IMR-90 (cell line): Measurements from ENCODE around the gene C9orf152. TPM values are rescaled to one million over a fixed set of nuclear protein-coding genes. Genes with fewer than 3 reads are reported as not detected.
A peak's percentile ranks its signal among the peaks of the same experiment; 100 is the strongest.

Experiments used
- ATAC-seq: fragments of 200-7000 bp; cut with Tn5 transposase; 2 replicates; pipeline ENCODE4 v1.9.1; 2020; ENCODE audit warnings: low read depth, mild to moderate bottlenecking, moderate library complexity
- BruUV-seq: library from RNA; stranded (reverse); fragments of 400-500 nt; replicated peaks from 2 replicates; lab custom pipeline; 2021; lab: Mats Ljungman, UMichigan
- CTCF ChIA-PET: fragments of 300-600 bp; formaldehyde crosslinking; extraction: SDS; loops from one replicate; lab custom pipeline; 2021; ENCODE audit warnings: antibody characterized with exemption; lab: Yijun Ruan, JAX
- POLR2A ChIA-PET: fragments of 300-600 bp; sonication (Branson Sonifier 250); formaldehyde crosslinking; loops from one replicate; lab custom pipeline; 2022; ENCODE audit warnings: antibody characterized with exemption; ENCODE audit not compliant: unreplicated experiment; lab: Charles Lee
- DNase-seq: peaks from one replicate; pipeline ENCODE4 v3.0.0; 2013
- H2AFZ ChIP-seq: replicated peaks from 2 replicates; pipeline ENCODE3; 2013; ENCODE audit warnings: low read length, mild to moderate bottlenecking; ENCODE audit not compliant: poor library complexity
- H2AK5ac ChIP-seq: 2 replicates; pipeline ENCODE4 v1.6.1; 2013; ENCODE audit warnings: low read depth, low read length, inconsistent platforms
- H2AK9ac ChIP-seq: replicated peaks from 2 replicates; pipeline ENCODE3; 2013; ENCODE audit warnings: mild to moderate bottlenecking, low read depth, low read length, moderate library complexity; ENCODE audit not compliant: poor library complexity
- H2BK120ac ChIP-seq: 2 replicates; pipeline ENCODE4 v1.6.1; 2013; ENCODE audit warnings: low read depth, low read length, inconsistent platforms
- H2BK15ac ChIP-seq: 3 replicates; pipeline ENCODE4 v1.6.1; 2013; ENCODE audit warnings: low read depth, low read length, inconsistent platforms
- H2BK20ac ChIP-seq: 2 replicates; pipeline ENCODE4 v1.6.1; 2013; ENCODE audit warnings: low read depth, mild to moderate bottlenecking, inconsistent platforms, low read length, moderate library complexity
- H2BK5ac ChIP-seq: 2 replicates; pipeline ENCODE4 v1.6.1; 2013; ENCODE audit warnings: mild to moderate bottlenecking, low read depth, low read length, inconsistent platforms; ENCODE audit not compliant: poor library complexity, severe bottlenecking
- H3K14ac ChIP-seq: replicated peaks from 2 replicates; pipeline ENCODE4 v1.6.1; 2013; ENCODE audit warnings: low read depth, low read length, inconsistent platforms
- H3K18ac ChIP-seq: 2 replicates; pipeline ENCODE4 v1.6.1; 2013; ENCODE audit warnings: low read depth, low read length, control low read depth
- H3K23ac ChIP-seq: 2 replicates; pipeline ENCODE4 v1.6.1; 2013; ENCODE audit warnings: low read depth, low read length, inconsistent platforms
- H3K27ac ChIP-seq: 2 replicates; pipeline ENCODE4 v1.5.1; 2013; ENCODE audit warnings: mild to moderate bottlenecking, control low read depth, low read length; ENCODE audit not compliant: insufficient read depth
- H3K27me3 ChIP-seq: 2 replicates; pipeline ENCODE4 v1.6.1; 2013; ENCODE audit warnings: low read length; ENCODE audit not compliant: control insufficient read depth, insufficient read depth
- H3K36me3 ChIP-seq: 2 replicates; pipeline ENCODE4 v1.6.1; 2013; ENCODE audit warnings: low read length, mixed read lengths; ENCODE audit not compliant: control insufficient read depth, insufficient read depth
- H3K4ac ChIP-seq: 2 replicates; pipeline ENCODE4 v1.6.1; 2013; ENCODE audit warnings: low read depth, low read length, inconsistent platforms
- H3K4me1 ChIP-seq: 2 replicates; pipeline ENCODE4 v1.6.1; 2013; ENCODE audit warnings: low read length, mixed read lengths; ENCODE audit not compliant: control insufficient read depth, insufficient read depth
- H3K4me2 ChIP-seq: 2 replicates; pipeline ENCODE4 v1.6.1; 2013; ENCODE audit warnings: low read depth, mild to moderate bottlenecking, control low read depth, low read length, moderate library complexity
- H3K4me3 ChIP-seq: 2 replicates; pipeline ENCODE4 v1.5.1; 2013; ENCODE audit warnings: low read depth, mild to moderate bottlenecking, control low read depth, low read length, moderate library complexity; ENCODE audit not compliant: insufficient read depth
- H3K56ac ChIP-seq: 2 replicates; pipeline ENCODE4 v1.6.1; 2013; ENCODE audit warnings: low read length, inconsistent platforms; ENCODE audit not compliant: insufficient read depth; ENCODE audit errors: extremely low read depth
- H3K79me1 ChIP-seq, 2 experiments: 2 replicates each; pipeline ENCODE4 v1.6.1; 2013; ENCODE audit warnings: low read length in 2 of 2, inconsistent platforms in 1 of 2, low read depth in 1 of 2
- H3K9ac ChIP-seq: 2 replicates; pipeline ENCODE4 v1.6.1; 2013; ENCODE audit warnings: low read depth, low read length, control low read depth
- H3K9me1 ChIP-seq: 2 replicates; pipeline ENCODE4 v1.6.1; 2013; ENCODE audit warnings: low read length, inconsistent platforms; ENCODE audit not compliant: insufficient read depth
- H3K9me3 ChIP-seq: 2 replicates; pipeline ENCODE4 v1.6.1; 2013; ENCODE audit warnings: low read length; ENCODE audit not compliant: control insufficient read depth, insufficient read depth
- H4K20me1 ChIP-seq: 2 replicates; pipeline ENCODE4 v1.6.1; 2013; ENCODE audit warnings: low read length, inconsistent platforms; ENCODE audit not compliant: insufficient read depth
- H4K5ac ChIP-seq: 2 replicates; pipeline ENCODE4 v1.6.1; 2013; ENCODE audit warnings: mild to moderate bottlenecking, low read depth, low read length, control low read depth
- H4K8ac ChIP-seq, 2 experiments: 2 replicates each; pipeline ENCODE4 v1.6.1; 2013; ENCODE audit warnings: low read depth in 2 of 2, low read length in 2 of 2, control low read depth in 1 of 2, inconsistent platforms in 1 of 2
- H4K91ac ChIP-seq: 2 replicates; pipeline ENCODE4 v1.6.1; 2013; ENCODE audit warnings: low read depth, low read length, inconsistent platforms; ENCODE audit not compliant: insufficient read depth
- CEBPB ChIP-seq: IDR thresholded peaks from 2 replicates; pipeline ENCODE4 v1.6.1; 2012; ENCODE audit warnings: low read depth, low read length, improper control_type of control experiment
- MAFK ChIP-seq: IDR thresholded peaks from 2 replicates; pipeline ENCODE4 v1.6.1; 2012; ENCODE audit warnings: low read depth, low read length, improper control_type of control experiment
- WGBS, 2 experiments: methylation state at CpG; one replicate each; pipeline versions ENCODE4 v1.1.5 to v1.1.7; 2013; ENCODE audit warnings: missing lambda C conversion rate in 2 of 2; ENCODE audit not compliant: insufficient read length in 1 of 2; ENCODE audit errors: extremely low coverage in 2 of 2; 5-methylcytosine and 5-hydroxymethylcytosine counted together
- dilution Hi-C: fragments of 300-500 bp; cut with HindIII; formaldehyde crosslinking; loops from one replicate; pipeline ENCODE4 v1.14.3; 2018; ENCODE audit warnings: low sequenced_read_pairs; ENCODE audit not compliant: unreplicated experiment
- in situ Hi-C: fragments of 300-500 bp; cut with MboI; formaldehyde crosslinking; loops from 3 replicates; pipeline ENCODE4 v1.14.3; 2019; ENCODE audit warnings: low sequenced_read_pairs, inconsistent platforms, mixed read lengths
- intact Hi-C: fragments of 100-400 bp; cut with micrococcal nuclease; formaldehyde crosslinking; loops from 2 replicates; pipeline ENCODE4 v1.10.0; 2022
- polyA plus RNA-seq, 3 experiments: library from polyadenylated mRNA; depleted of rRNA; stranded (reverse); fragments of >200 nt; gene quantifications; 2 replicates each; pipeline ENCODE4 v1.2.3, GENCODE V29; 2012; ENCODE audit warnings: low replicate concordance in 1 of 3
- total RNA-seq: library from RNA; depleted of rRNA; stranded (reverse); fragments of >200 nt; gene quantifications from 2 replicates; pipeline ENCODE4 v1.2.3, GENCODE V29; 2012

C9orf152 gene
- total and polyA plus RNA-seq, 2 of the 4 experiments (the other 2 are of a cell fraction): not detected

DNA sequence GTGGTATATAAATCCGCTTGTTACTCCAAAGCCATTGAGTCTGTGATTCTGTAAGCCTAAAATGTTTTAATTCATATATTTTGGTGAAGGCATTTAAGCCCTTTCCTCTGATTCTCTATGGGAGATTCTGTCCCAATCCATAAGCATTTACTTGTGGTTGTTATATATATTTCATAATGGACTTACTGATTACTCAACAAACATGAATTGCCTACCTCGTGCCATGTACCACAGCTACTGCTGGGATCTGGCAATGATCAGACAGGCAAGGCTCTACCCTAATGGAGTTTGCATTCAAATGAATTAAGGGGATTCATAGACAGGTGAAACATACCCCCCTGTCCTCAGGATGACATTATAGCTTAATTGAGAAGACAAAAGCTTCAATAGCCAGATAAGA, 54.5 kb downstream of the C9orf152 start:
- in situ Hi-C loops (loop anchor here (5.0 to 25.0 kb wide), 2 partner anchors 251 to 566 kb away; no protein-coding TSS in a partner anchor), dilution Hi-C loops (loop anchor here (25.0 kb wide), 1 partner anchor 91 kb away; no protein-coding TSS in a partner anchor)
- no peaks in the 10 kb centered on the region for H3K9me3 ChIP-seq

More for the DNA sequence above, 54.5 kb downstream of the C9orf152 start:
- H4K5ac ChIP-seq: no peak overlapping the region
- no peak overlapping the region for H3K18ac ChIP-seq
- no peak overlapping the region for H3K14ac ChIP-seq
- H3K4me1 ChIP-seq: peaks cover 30% of the 10 kb centered on the region
- H2BK15ac ChIP-seq: no peak overlapping the region
- WGBS, 2 experiments: no CpG with 5 or more reads among the region's 2 CpGs
- TF ChIP-seq CEBPB (0 out of 2 replicates have a peak, but pooled peaks have one; percentile 28), MAFK (no peak)
- peaks cover 29 to 93% of the 10 kb centered on the region in 2 experiments for H3K79me1 ChIP-seq
- H3K4me3 ChIP-seq: no peak overlapping the region
- H2AK9ac ChIP-seq: no peak overlapping the region
- H3K9me1 ChIP-seq: peaks cover 35% of the 10 kb centered on the region
- H4K8ac ChIP-seq: peak overlapping the region in 1 of 2 experiments; percentile 20; a peak in 2 of 4 replicates
- no peak overlapping the region; the same call in 1 of the 2 replicates for H3K4ac ChIP-seq
- no peak overlapping the region for H2BK20ac ChIP-seq
- H2AFZ ChIP-seq: no peak overlapping the region
- ChIA-PET CTCF (interaction anchor here (1.3 to 1.5 kb wide), 2 partner anchors 9 to 250 kb away, joined by 3 to 4 read pairs; no protein-coding TSS in a partner anchor), POLR2A (no interaction called here)
- H3K27me3 ChIP-seq: no peaks in the 10 kb centered on the region
- ATAC-seq (no peak), DNase-seq (no peak)
- H3K9ac ChIP-seq: no peak overlapping the region
- no TSS peak for BruUV-seq
- H2BK120ac ChIP-seq: no peak overlapping the region
- no peak overlapping the region for H2AK5ac ChIP-seq
- no peak overlapping the region for H3K23ac ChIP-seq
- intact Hi-C loops: loop anchor here (1.0 to 5.0 kb wide), 5 partner anchors 186 to 579 kb away; no protein-coding TSS in a partner anchor
- H3K56ac ChIP-seq: no peak overlapping the region
- no peak overlapping the region for H3K4me2 ChIP-seq
- H4K91ac ChIP-seq: no peak overlapping the region
- peaks cover 38% of the 10 kb centered on the region for H3K36me3 ChIP-seq
- H4K20me1 ChIP-seq: peaks cover 97% of the 10 kb centered on the region
- no peak overlapping the region for H2BK5ac ChIP-seq
- H3K27ac ChIP-seq: no peak overlapping the region
